GM12878 (cell line): Measurements from ENCODE around the gene BCL10. TPM values are rescaled to one million over a fixed set of nuclear protein-coding genes. Genes with fewer than 3 reads are reported as not detected.

ENCODE experiments used
- ATAC-seq: fragments of 200-7000 bp; cut with Tn5 transposase; 3 replicates; pipeline ENCODE4 v1.9.1; 2020; ENCODE audit warnings: mild to moderate bottlenecking, moderate library complexity
- BruUV-seq: library from RNA; stranded (reverse); fragments of 400-500 nt; replicated peaks from 2 replicates; lab custom pipeline; 2021; lab: Mats Ljungman, UMichigan
- CTCF ChIA-PET: fragments of 300-600 bp; sonication (Branson Sonifier 250); formaldehyde crosslinking; extraction: SDS; loops from one replicate; lab custom pipeline; 2021; ENCODE audit warnings: inconsistent platforms; lab: Yijun Ruan, JAX
- POLR2A ChIA-PET: fragments of 350-600 bp; formaldehyde crosslinking; extraction: SDS; loops from one replicate; lab custom pipeline; 2021; ENCODE audit warnings: inconsistent platforms; lab: Charles Lee
- RAD21 ChIA-PET: fragments of 300-600 bp; sonication (Branson Sonifier 250); formaldehyde crosslinking; loops from one replicate; lab custom pipeline; 2023; ENCODE audit warnings: antibody characterized with exemption; ENCODE audit not compliant: unreplicated experiment; lab: Charles Lee
- SMC1A ChIA-PET: fragments of 300-600 bp; sonication (Branson Sonifier 250); formaldehyde crosslinking; loops from one replicate; lab custom pipeline; 2023; ENCODE audit not compliant: unreplicated experiment, uncharacterized antibody; lab: Charles Lee
- DNase-seq: peaks from one replicate; pipeline ENCODE4 v3.0.0-alpha.2; 2011; ENCODE audit warnings: low read depth, low spot score
- FAIRE-seq: peaks from 3 replicates; lab custom pipeline; 2011; peaks lifted over from hg19 to GRCh38; lab: Jason Lieb, UNC
- H2AFZ ChIP-seq: 2 replicates; pipeline ENCODE4 v1.6.0; 2011; ENCODE audit warnings: low read depth, low read length, control low read depth; ENCODE audit not compliant: control insufficient read depth
- H3K27ac ChIP-seq: 2 replicates; pipeline ENCODE4 v1.5.1; 2011; ENCODE audit warnings: control low read depth; ENCODE audit not compliant: control insufficient read depth, insufficient read depth
- H3K27me3 ChIP-seq, 2 experiments: replicated peaks in 1 of 2; 2 replicates each; pipeline versions ENCODE4 v1.6.0 to v1.6.1; 2011; ENCODE audit warnings: low read length in 1 of 2; ENCODE audit not compliant: control insufficient read depth in 2 of 2, insufficient read depth in 2 of 2
- H3K36me3 ChIP-seq, 2 experiments: 2 replicates each; pipeline ENCODE4 v1.5.1; 2011; ENCODE audit warnings: low read length in 1 of 2; ENCODE audit not compliant: control insufficient read depth in 2 of 2, insufficient read depth in 2 of 2
- H3K4me1 ChIP-seq: 2 replicates; pipeline ENCODE4 v1.6.1; 2011; ENCODE audit warnings: mild to moderate bottlenecking, low read length, moderate library complexity, mixed read lengths; ENCODE audit not compliant: control insufficient read depth, insufficient read depth
- H3K4me2 ChIP-seq: 2 replicates; pipeline ENCODE4 v1.6.0; 2011; ENCODE audit warnings: control low read depth; ENCODE audit not compliant: control insufficient read depth, insufficient read depth
- H3K4me3 ChIP-seq: fragments of 200-600 bp; sonication (generic); 2 replicates; pipeline ENCODE4 v1.5.1; 2016
- H3K79me2 ChIP-seq: 2 replicates; pipeline ENCODE4 v1.6.0; 2011; ENCODE audit warnings: low read length; ENCODE audit not compliant: control insufficient read depth, insufficient read depth
- H3K9ac ChIP-seq: 2 replicates; pipeline ENCODE4 v1.8.0; 2011; ENCODE audit warnings: low read length, control low read depth, mixed read lengths; ENCODE audit not compliant: control insufficient read depth, insufficient read depth
- H3K9me3 ChIP-seq: replicated peaks from 3 replicates; pipeline ENCODE4 v1.5.1; 2011; ENCODE audit warnings: mild to moderate bottlenecking, low read length; ENCODE audit not compliant: control insufficient read depth, insufficient read depth
- H4K20me1 ChIP-seq: 2 replicates; pipeline ENCODE4 v1.6.0; 2011; ENCODE audit not compliant: control insufficient read depth, insufficient read depth
- BCL3 ChIP-seq: IDR thresholded peaks from 2 replicates; pipeline ENCODE4 v1.6.1; 2011; ENCODE audit warnings: borderline replicate concordance, low read depth, mild to moderate bottlenecking, moderate library complexity, low read length; ENCODE audit not compliant: insufficient read depth, poor library complexity, severe bottlenecking
- CBX3 ChIP-seq: fragments of 200-600 bp; sonication (generic); IDR thresholded peaks from 2 replicates; pipeline ENCODE4 v1.6.1; 2016; ENCODE audit warnings: low read depth, borderline replicate concordance
- CREB1 ChIP-seq: IDR thresholded peaks from 2 replicates; pipeline ENCODE4 v1.6.1; 2012; ENCODE audit warnings: low read depth, mild to moderate bottlenecking, inconsistent platforms
- EGR1 ChIP-seq, 2 experiments: IDR thresholded peaks; 1 replicate in 1 of 2; 2 replicates in 1 of 2; pipeline ENCODE4 v1.6.1; 2011 to 2012; ENCODE audit warnings: low read depth in 2 of 2, low read length in 2 of 2, borderline replicate concordance in 1 of 2, mild to moderate bottlenecking in 1 of 2, moderate library complexity in 1 of 2
- FOXK2 ChIP-seq: fragments of 450-650 bp; IDR thresholded peaks from 2 replicates; pipeline ENCODE4 v1.6.1; 2017; ENCODE audit warnings: mild to moderate bottlenecking, moderate library complexity
- HDAC2 ChIP-seq: fragments of 200-600 bp; sonication (generic); IDR thresholded peaks from 2 replicates; pipeline ENCODE4 v1.6.1; 2017
- HDGF ChIP-seq: fragments of 450-650 bp; IDR thresholded peaks from 2 replicates; pipeline ENCODE4 v1.6.1; 2016; ENCODE audit warnings: antibody characterized with exemption
- NR2F1 ChIP-seq: fragments of 450-650 bp; conservative IDR thresholded peaks from 2 replicates; pipeline ENCODE4 v1.6.1; 2017; ENCODE audit warnings: mild to moderate bottlenecking
- SMAD5 ChIP-seq: IDR thresholded peaks from 2 replicates; pipeline ENCODE4 v1.6.1; 2016; ENCODE audit warnings: antibody characterized with exemption, low read depth
- SRF ChIP-seq, 2 experiments: IDR thresholded peaks; 2 replicates each; pipeline ENCODE4 v1.6.1; 2011; ENCODE audit warnings: low read depth in 2 of 2, low read length in 2 of 2, mild to moderate bottlenecking in 1 of 2, moderate library complexity in 1 of 2
- SUZ12 ChIP-seq: fragments of 200-600 bp; sonication (generic); IDR thresholded peaks from one replicate; pipeline ENCODE4 v1.6.1; 2018; ENCODE audit warnings: antibody characterized with exemption, mild to moderate bottlenecking; ENCODE audit not compliant: unreplicated experiment
- ZNF24 ChIP-seq: fragments of 450-650 bp; IDR thresholded peaks from 2 replicates; pipeline ENCODE4 v1.6.1; 2017; ENCODE audit warnings: antibody characterized with exemption, mild to moderate bottlenecking
- ZSCAN29 ChIP-seq: fragments of 450-650 bp; IDR thresholded peaks from 2 replicates; pipeline ENCODE4 v1.6.1; 2017; ENCODE audit warnings: mild to moderate bottlenecking, moderate library complexity
- WGBS: methylation state at CpG from one replicate; pipeline ENCODE4 v1.1.6; 2016; ENCODE audit warnings: low lambda C conversion rate; ENCODE audit not compliant: insufficient replicate concordance, insufficient coverage; ENCODE audit errors: missing lambda C conversion rate; 5-methylcytosine and 5-hydroxymethylcytosine counted together
- in situ Hi-C: fragments of 300-500 bp; cut with MboI; formaldehyde crosslinking; loops from 9 replicates; pipeline ENCODE4 v1.14.3; 2018; ENCODE audit warnings: mixed read lengths
- intact Hi-C: fragments of 100-400 bp; cut with micrococcal nuclease; formaldehyde crosslinking; loops from one replicate; pipeline ENCODE4 v1.14.2; 2022; ENCODE audit not compliant: unreplicated experiment
- polyA plus RNA-seq, 11 experiments: library from polyadenylated mRNA; depleted of rRNA in 4 of 11; unstranded in 6 of 11; stranded (reverse) in 5 of 11; fragments of >200 nt; fragmentation: Nextera tagmentation in 4 of 11; fragmentation: Illumina TruSeq in 1 of 11; extraction: Ambion mirVana in 4 of 11; extraction: Trizol in 1 of 11; gene quantifications; 1 replicate in 1 of 11; 2 replicates in 10 of 11; pipeline versions ENCODE4 v1.2.1 to v1.2.3, GENCODE V29; 2011 to 2016; ENCODE audit warnings: inconsistent platforms in 2 of 11, missing spikeins in 2 of 11, low read depth in 1 of 11
- total RNA-seq, 4 experiments: library from RNA; depleted of rRNA in 3 of 4; stranded (reverse); fragments of >200 nt in 3 of 4; fragmentation: Illumina TruSeq in 1 of 4; extraction: Trizol in 1 of 4; gene quantifications; 2 replicates each; pipeline versions ENCODE4 v1.2.1 to v1.2.3, GENCODE V29; 2013 to 2021
- TF ChIP-seq, protein P1 (sequence below): fragments of 450-650 bp; IDR thresholded peaks from 2 replicates; pipeline ENCODE4 v1.6.1; 2016; ENCODE audit warnings: mild to moderate bottlenecking
- TF ChIP-seq, protein P2 (sequence below): fragments of 450-650 bp; formaldehyde crosslinking; IDR thresholded peaks from 2 replicates; pipeline ENCODE4 v1.4.0; 2022; ENCODE audit warnings: mild to moderate bottlenecking, moderate library complexity
- TF ChIP-seq, protein P3 (sequence below): IDR thresholded peaks from 2 replicates; pipeline ENCODE4 v1.6.1; 2012; ENCODE audit warnings: low read depth, low read length, improper control_type of control experiment

BCL10 gene
- total and polyA plus RNA-seq, 10 of the 15 experiments (the other 5 are each of a cell fraction or from before 2014, with no cell fraction given), result 10.6 to 35.2 (median 19.5) TPM

GRCh38 chr1:85277802-85278201 lies 1.4 kb upstream of the BCL10 start:
- Histone ChIP-seq H3K4me1 (peaks cover 4% of the 10 kb centered on the region), H3K4me3 (no peak overlapping the region), H3K27ac (no peak overlapping the region), H3K9me3 (no peaks in the 10 kb centered on the region), H2AFZ (no peak overlapping the region), H3K36me3 (0 out of 4 replicates have a peak, but pooled peaks cover 0 to 2% of the 10 kb centered on the region in 2 experiments), H4K20me1 (no peaks in the 10 kb centered on the region), H3K79me2 (peaks cover 38% of the 10 kb centered on the region), H3K9ac (no peak overlapping the region)
- ChIA-PET POLR2A (interaction anchor here (2.0 to 7.1 kb wide), 3 partner anchors 16 to 704 kb away, joined by 9 to 61 read pairs (median 11); partner anchors contain the start of genes C1orf52 and CTBS), SMC1A (interaction anchor here (1.2 to 11.2 kb wide), 4 partner anchors 8 to 333 kb away, joined by 3 to 110 read pairs (median 6); partner anchors contain the start of gene C1orf52), RAD21 (interaction anchor here (4.1 kb wide), 1 partner anchor 19 kb away, joined by 30 read pairs; the partner anchor contains the start of gene C1orf52)
- BruUV-seq, result no TSS peak
- DNase-seq (no peak), ATAC-seq (no peak)
- intact Hi-C loops, result loop anchor here (2.0 kb wide), 1 partner anchor 21 kb away; no protein-coding TSS in a partner anchor
- TF ChIP-seq SRF (IDR thresholded peaks at IDR 0.05; ENCODE audit: low read depth in 2 of 2, low read length in 2 of 2), result no peak
- TF ChIP-seq FOXK2, result no peak
- TF ChIP-seq HDGF, result no peak
- TF ChIP-seq CREB1, result no peak
- TF ChIP-seq ZSCAN29, result no peak
- TF ChIP-seq EGR1 (IDR thresholded peaks at IDR 0.05; ENCODE audit: borderline replicate concordance in 1 of 2, low read depth in 2 of 2, low read length in 2 of 2), result no peak
- TF ChIP-seq, protein P1, sequence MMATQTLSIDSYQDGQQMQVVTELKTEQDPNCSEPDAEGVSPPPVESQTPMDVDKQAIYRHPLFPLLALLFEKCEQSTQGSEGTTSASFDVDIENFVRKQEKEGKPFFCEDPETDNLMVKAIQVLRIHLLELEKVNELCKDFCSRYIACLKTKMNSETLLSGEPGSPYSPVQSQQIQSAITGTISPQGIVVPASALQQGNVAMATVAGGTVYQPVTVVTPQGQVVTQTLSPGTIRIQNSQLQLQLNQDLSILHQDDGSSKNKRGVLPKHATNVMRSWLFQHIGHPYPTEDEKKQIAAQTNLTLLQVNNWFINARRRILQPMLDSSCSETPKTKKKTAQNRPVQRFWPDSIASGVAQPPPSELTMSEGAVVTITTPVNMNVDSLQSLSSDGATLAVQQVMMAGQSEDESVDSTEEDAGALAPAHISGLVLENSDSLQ, result no peak
- TF ChIP-seq ZNF24, result no peak
- no peak for TF ChIP-seq SMAD5
- no peak for TF ChIP-seq BCL3
- TF ChIP-seq CBX3, result no peak
- TF ChIP-seq HDAC2, result no peak
- TF ChIP-seq, protein P2, sequence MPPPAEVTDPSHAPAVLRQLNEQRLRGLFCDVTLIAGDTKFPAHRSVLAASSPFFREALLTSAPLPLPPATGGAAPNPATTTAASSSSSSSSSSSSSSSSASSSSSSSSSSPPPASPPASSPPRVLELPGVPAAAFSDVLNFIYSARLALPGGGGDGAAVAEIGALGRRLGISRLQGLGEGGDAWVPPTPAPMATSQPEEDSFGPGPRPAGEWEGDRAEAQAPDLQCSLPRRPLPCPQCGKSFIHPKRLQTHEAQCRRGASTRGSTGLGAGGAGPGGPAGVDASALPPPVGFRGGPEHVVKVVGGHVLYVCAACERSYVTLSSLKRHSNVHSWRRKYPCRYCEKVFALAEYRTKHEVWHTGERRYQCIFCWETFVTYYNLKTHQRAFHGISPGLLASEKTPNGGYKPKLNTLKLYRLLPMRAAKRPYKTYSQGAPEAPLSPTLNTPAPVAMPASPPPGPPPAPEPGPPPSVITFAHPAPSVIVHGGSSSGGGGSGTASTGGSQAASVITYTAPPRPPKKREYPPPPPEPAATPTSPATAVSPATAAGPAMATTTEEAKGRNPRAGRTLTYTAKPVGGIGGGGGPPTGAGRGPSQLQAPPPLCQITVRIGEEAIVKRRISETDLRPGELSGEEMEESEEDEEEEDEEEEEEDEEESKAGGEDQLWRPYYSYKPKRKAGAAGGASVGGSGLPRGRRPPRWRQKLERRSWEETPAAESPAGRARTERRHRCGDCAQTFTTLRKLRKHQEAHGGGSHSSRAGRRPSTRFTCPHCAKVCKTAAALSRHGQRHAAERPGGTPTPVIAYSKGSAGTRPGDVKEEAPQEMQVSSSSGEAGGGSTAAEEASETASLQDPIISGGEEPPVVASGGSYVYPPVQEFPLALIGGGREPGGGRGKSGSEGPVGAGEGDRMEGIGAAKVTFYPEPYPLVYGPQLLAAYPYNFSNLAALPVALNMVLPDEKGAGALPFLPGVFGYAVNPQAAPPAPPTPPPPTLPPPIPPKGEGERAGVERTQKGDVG (CRISPR knock-in tag), result no peak
- TF ChIP-seq, protein P3, sequence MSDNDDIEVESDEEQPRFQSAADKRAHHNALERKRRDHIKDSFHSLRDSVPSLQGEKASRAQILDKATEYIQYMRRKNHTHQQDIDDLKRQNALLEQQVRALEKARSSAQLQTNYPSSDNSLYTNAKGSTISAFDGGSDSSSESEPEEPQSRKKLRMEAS, result no peak
- no peak for TF ChIP-seq NR2F1
- no peak for TF ChIP-seq SUZ12
- TF ChIP-seq, all 136 proteins: peak for 0
- 88% methylated on average over 4 of the region's 4 CpGs for WGBS
- Histone ChIP-seq H3K4me2 (no peak overlapping the region), H3K27me3 (no peaks in the 10 kb centered on the region)
- FAIRE-seq, result no peak
- in situ Hi-C loops, result loop anchor here (10.0 kb wide), 1 partner anchor 703 kb away; the partner anchor contains the start of gene CTBS
- CTCF ChIA-PET, result interaction anchor here (1.3 to 10.6 kb wide), 4 partner anchors 18 to 342 kb away, joined by 5 to 229 read pairs (median 10); partner anchors contain the start of gene C1orf52
